K562 treated with DMSO at 1 percent for 12 hours (cell line): Measurements from ENCODE around the gene EFCAB13. TPM values are rescaled to one million over a fixed set of nuclear protein-coding genes. Genes with fewer than 3 reads are reported as not detected.

Experiments
- total RNA-seq: library from RNA; unstranded; fragments of 300-600 nt; gene quantifications from 2 replicates; pipeline ENCODE4 v1.2.3, GENCODE V29; 2022; ENCODE audit not compliant: insufficient read depth

The EFCAB13 gene, protein sequence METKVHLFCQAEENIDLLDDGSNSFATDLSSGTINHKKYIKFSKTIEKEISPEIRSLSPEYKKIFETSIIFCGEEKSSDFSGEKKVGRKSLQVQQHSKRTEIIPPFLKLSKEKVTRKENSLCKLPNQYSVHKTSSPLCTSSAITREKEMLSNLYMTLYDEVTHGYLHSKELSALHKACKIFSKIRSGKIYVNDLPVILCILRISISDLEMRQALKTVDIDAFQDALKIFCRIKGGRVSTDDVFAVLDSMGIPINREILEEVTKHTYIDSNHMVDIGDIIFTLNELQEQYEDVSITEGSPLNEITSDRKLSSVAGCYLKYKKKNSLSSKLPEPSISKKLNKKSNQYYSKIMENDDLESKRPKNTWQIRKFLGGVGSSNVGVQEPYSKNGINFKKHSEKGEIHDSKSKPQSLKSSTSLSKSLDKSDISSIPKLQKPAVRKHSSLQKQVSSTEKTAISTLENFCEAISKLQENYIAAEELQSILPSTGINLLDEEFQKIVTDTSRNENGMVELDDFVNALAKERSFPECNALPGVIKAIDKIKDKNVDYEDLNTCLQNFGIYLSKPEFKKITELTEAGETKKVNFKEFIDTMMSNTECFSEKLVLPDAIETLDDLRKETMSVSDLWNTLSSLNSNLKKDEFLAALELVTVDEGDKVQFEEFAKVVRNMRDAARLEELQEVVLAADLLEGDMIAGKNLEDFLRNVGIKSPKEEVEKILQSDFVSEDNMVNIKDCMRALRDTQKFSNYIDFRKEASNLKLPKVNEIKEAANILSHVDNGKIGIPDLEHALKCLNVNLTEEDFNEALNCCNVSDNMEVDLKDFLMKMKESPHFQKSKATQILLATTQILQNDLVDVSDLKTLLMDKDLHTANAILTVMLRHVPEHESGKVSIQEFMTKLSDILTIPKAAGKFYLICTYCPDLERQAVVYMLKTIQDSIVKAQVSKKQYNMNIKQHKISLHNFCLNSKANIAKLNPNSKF
- total RNA-seq, result 1.3 TPM in 1 of 2 replicates, not detected in the other

DNA sequence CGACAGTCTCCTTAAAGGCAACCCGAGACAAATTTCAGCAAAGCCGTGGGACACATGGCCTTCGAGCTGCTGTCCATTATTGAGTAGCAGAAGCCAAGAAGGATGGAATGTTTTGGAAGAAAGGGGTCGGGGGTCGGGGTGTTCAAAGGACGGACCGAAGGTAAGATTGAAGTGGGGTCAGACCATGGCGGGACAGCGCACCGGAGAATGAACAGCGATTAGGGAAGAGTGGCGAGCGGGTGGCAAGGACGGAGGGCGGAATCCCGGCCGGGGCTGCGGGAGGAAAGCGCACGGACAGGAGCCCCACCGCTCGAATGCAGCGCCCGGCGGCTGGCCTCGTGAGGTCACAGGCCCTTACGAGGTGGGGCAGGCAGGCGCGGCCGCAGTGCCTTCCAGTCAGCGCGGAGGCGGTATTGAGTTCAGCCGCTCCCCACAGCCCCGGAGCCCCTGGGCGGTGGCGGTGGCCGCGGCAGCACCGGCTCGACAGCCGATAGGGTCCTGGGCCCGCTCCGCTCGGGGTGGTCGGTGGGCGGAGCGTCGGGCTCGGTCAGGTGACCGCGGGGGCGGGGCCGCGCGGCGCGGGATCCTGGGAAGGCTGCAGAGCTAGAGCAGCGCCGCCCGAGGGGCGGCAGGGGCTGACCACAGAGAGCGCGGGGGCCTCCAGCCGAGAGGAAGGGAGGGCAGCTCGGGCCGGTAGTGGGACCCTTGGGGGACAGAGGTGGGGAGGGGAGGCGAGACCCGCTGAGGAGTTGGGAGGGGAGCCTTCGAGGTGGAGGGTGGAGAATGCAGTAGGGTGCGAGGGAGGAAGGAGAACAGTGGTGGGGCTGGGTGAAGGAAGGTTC lies at the start of gene EFCAB13:
Gene EFCAB13 (plus strand): TSS at position 574 of the 842 bp plus-strand sequence. CDS start 4,399 bp downstream, outside the sequence.

Other genes starting within 250 kb of the EFCAB13 start
- 25.9 and 44.3 TPM in 2 replicates for gene CDC27, start 134.7 kb upstream of the EFCAB13 start, total RNA-seq
- gene MYL4, start 114.6 kb upstream of the EFCAB13 start, total RNA-seq, result 98.2 and 122 TPM in 2 replicates
- gene ITGB3, start 70.1 kb upstream of the EFCAB13 start, total RNA-seq, result 0.81 TPM in 1 of 2 replicates, not detected in the other
- 28.3 and 70.4 TPM in 2 replicates for gene NPEPPS, start 207.2 kb downstream of the EFCAB13 start, total RNA-seq